ENCODE data around the gene ASCC1.

- no peak for TF ChIP-seq CTCF (IDR thresholded peaks at IDR 0.05)
- no peak for TF ChIP-seq POLR2A (IDR thresholded peaks at IDR 0.05)
These were observed 107.0 kb downstream of the ASCC1 start for GRCh38 chr10:72108830-72109635.
